Psoas muscle (tissue), 8 donors: ENCODE measurements around the gene ATG4B. TPM values are rescaled to one million over a fixed set of nuclear protein-coding genes. Genes with fewer than 3 reads are reported as not detected.

Source experiments
- ATAC-seq, 4 donors: fragments of 200-7000 bp; cut with Tn5 transposase; one replicate each; pipeline ENCODE4 v1.9.1; 2020; ENCODE audit warnings: moderate library complexity in 3 of 4, mild to moderate bottlenecking in 2 of 4
- DNase-seq, 2 donors: peaks; one replicate each; pipeline ENCODE4 v3.0.0-alpha.2; 2020
- H3K27ac ChIP-seq: fragments of 200-600 bp; one replicate; pipeline ENCODE4 v1.8.0; 2022
- H3K27me3 ChIP-seq, 3 donors: fragments of 200-600 bp in 1 of 3; one replicate each; pipeline versions ENCODE4 v1.6.1 to v1.8.0; 2013 to 2022; ENCODE audit warnings: low read length in 2 of 3, mild to moderate bottlenecking in 2 of 3, moderate library complexity in 1 of 3; ENCODE audit not compliant: insufficient read depth in 3 of 3
- H3K36me3 ChIP-seq, 2 donors: fragments of 200-600 bp in 1 of 2; one replicate each; pipeline versions ENCODE4 v1.6.1 to v1.8.0; 2013 to 2022; ENCODE audit warnings: low read depth in 1 of 2, mild to moderate bottlenecking in 1 of 2, moderate library complexity in 1 of 2; ENCODE audit not compliant: insufficient read depth in 1 of 2
- H3K4me1 ChIP-seq: fragments of 200-600 bp; one replicate; pipeline ENCODE4 v1.8.0; 2022
- H3K4me3 ChIP-seq: fragments of 200-600 bp; one replicate; pipeline ENCODE4 v1.8.0; 2022; ENCODE audit warnings: mild to moderate bottlenecking
- H3K9me3 ChIP-seq: fragments of 200-600 bp; one replicate; pipeline ENCODE4 v1.8.0; 2022
- CTCF ChIP-seq: fragments of 200-600 bp; IDR thresholded peaks from one replicate; pipeline ENCODE4 v1.8.0; 2022; ENCODE audit warnings: antibody characterized with exemption
- WGBS, 3 donors: extraction: QIAGEN DNeasy Blood & Tissue Kit; methylation state at CpG; one replicate each; pipeline versions ENCODE4 v1.1.6 to v1.1.7; 2013; 5-methylcytosine and 5-hydroxymethylcytosine counted together
- intact Hi-C, 2 donors: fragments of 100-400 bp; cut with DNase I; formaldehyde crosslinking; loops; one replicate each; pipeline versions ENCODE4 v1.11.0 to v1.14.2; 2022
- polyA plus RNA-seq, 3 donors: library from polyadenylated mRNA; stranded (reverse); fragments of 200-250 nt; gene quantifications; one replicate each; pipeline ENCODE4 v1.2.3, GENCODE V29; 2013
- total RNA-seq, 4 donors: library from RNA; stranded (reverse); fragmentation: NEBNext Ultra II Directional in 2 of 4; extraction: Animal tissue kit (Norgen Biotek cat#: 25700) in 2 of 4; gene quantifications; one replicate each; pipeline versions ENCODE4 v1.2.1 to v1.2.4, GENCODE V29; 2021 to 2023
- donor health status: healthy with polysubstance abuse.
- donor health status: DM: no; HTN: no; CAD: no; lungs with moderate emphysema.
- donor health status: Bipolar disorder and iron deficiency.
- donor health status: healthy.
- donor health status: DM: yes; HTN: yes; CAD: no.
- donor health status: DM: no; HTN: no; CAD: no.
- donor health status: DM: no; HTN: no; CAD: no.
- donor health status: DM: yes; HTN: yes; CAD: no.

The ATG4B gene
- total and polyA plus RNA-seq, 7 donors = 33.7 to 51.3 (median 40.0) TPM

GRCh38 chr2:241612156-241613016, 25.1 kb upstream of the ATG4B start:
- WGBS, 3 donors = 57 to 70% (median 58%) methylated on average over 20 of the region's 20 CpGs
- DNase-seq (no peak), ATAC-seq (no peak)
- Histone ChIP-seq H3K27me3 (no peaks in the 10 kb centered on the region), H3K36me3 (peaks cover 0 to 9% of the 10 kb centered on the region in 2 donors), H3K9me3 (no peaks in the 10 kb centered on the region), H3K27ac (peak overlapping the region; percentile 28), H3K4me3 (no peak overlapping the region), H3K4me1 (peaks cover 40% of the 10 kb centered on the region)
- intact Hi-C loops = loop anchor here in 1 of 2 donors (5.0 kb wide), 2 partner anchors 105 to 245 kb away; partner anchors contain the start of gene STK25
- TF ChIP-seq CTCF = no peak

DNA sequence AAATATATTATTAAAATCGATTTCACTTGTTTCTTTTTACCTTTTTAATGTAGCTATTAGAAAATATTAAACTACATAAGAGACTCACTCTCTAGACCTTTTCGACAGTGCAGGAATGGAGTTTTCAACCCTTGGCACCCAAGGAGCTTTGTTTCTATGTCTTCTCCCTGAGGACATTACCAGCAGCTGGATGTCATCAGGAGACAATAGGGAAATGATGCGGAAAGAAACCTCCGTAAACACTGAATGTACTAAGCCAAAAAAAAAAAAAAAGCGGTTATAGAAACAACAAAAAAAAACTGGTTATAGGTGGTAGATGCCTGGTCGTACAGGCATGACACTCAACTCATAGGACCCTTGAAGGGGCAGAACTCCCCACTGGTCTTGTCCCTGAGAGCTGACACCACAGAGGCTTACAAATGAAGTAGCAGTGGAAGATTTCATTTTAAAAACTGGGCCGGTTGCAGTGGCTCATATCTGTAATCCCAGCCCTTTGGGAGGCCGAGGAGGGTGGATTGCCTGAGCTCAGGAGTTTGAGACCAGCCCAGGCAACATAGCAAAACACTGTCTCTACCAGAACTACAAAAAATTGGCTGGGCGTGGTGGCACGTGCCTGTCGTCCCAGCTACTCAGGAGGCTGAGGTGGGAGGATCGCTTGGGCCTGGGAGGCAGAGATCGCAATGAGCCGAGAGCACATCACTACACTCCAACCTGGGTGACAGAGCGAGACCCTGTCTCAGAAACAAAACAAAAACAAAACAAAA, 24.3 kb upstream of the ATG4B start:
- DNase-seq = no peak
- intact Hi-C loops = loop anchor here in 1 of 2 donors (5.0 kb wide), 2 partner anchors 106 to 246 kb away; partner anchors contain the start of gene STK25

DNA sequence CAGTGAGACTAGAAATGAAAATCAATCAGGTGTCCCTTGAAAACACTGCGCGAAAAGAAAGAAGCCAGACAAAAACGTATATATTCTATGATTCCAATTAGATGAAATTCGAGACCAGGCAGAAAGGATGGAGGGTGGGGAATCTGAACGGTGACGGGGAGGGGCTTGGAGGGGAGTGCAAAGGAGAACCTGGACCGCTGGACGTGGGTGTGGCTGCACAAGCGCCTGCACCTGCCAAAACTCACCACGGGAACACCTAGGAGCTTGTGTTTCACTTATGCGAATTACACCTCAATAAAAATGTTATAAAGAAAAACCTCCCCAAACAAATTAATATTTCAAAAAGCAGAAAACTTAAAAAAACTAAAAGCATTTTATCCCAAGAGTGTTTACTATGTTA, 22.5 kb upstream of the ATG4B start:
- H3K4me3 ChIP-seq = no peak overlapping the region
- no peak for TF ChIP-seq CTCF
- peaks cover 0 to 5% of the 10 kb centered on the region in 2 donors for H3K36me3 ChIP-seq
- intact Hi-C loops = no loop called here
- no peaks in the 10 kb centered on the region for H3K27me3 ChIP-seq
- ATAC-seq (no peak), DNase-seq (no peak)
- no peaks in the 10 kb centered on the region for H3K9me3 ChIP-seq
- WGBS, 3 donors = 74 to 86% (median 80%) methylated on average over 11 of the region's 11 CpGs
- H3K27ac ChIP-seq = no peak overlapping the region
- H3K4me1 ChIP-seq = peaks cover 39% of the 10 kb centered on the region

More for the DNA sequence above, 24.3 kb upstream of the ATG4B start:
- Histone ChIP-seq H3K9me3 (no peaks in the 10 kb centered on the region), H3K27me3 (no peaks in the 10 kb centered on the region), H3K27ac (peak overlapping the region; percentile 28), H3K36me3 (peaks cover 0 to 9% of the 10 kb centered on the region in 2 donors), H3K4me3 (no peak overlapping the region), H3K4me1 (peaks cover 48% of the 10 kb centered on the region)
- TF ChIP-seq CTCF = no peak
- WGBS, 3 donors = 61 to 65% (median 64%) methylated on average over 15 of the region's 15 CpGs
- no peak for ATAC-seq

- no peak overlapping the region for H3K4me3 ChIP-seq
- WGBS, 3 donors = 86 to 91% (median 90%) methylated on average over 16 of the region's 16 CpGs
- DNase-seq (no peak), ATAC-seq (no peak)
- intact Hi-C loops = no loop called here
- no peak overlapping the region for H3K27ac ChIP-seq
- TF ChIP-seq CTCF = no peak
- H3K9me3 ChIP-seq = no peaks in the 10 kb centered on the region
- peaks cover 0 to 5% of the 10 kb centered on the region in 2 donors for H3K36me3 ChIP-seq
- no peaks in the 10 kb centered on the region for H3K27me3 ChIP-seq
- peaks cover 39% of the 10 kb centered on the region for H3K4me1 ChIP-seq
Measured at GRCh38 chr2:241615522-241616052, 21.9 kb upstream of the ATG4B start.
